HG03520 (cell line): ENCODE results near the gene PRR15.

Source experiments
- ATAC-seq: cut with Tn5 transposase; IDR thresholded peaks from one replicate; pipeline ENCODE4 v1.9.1; 2021; ENCODE audit warnings: mild to moderate bottlenecking, moderate library complexity; ENCODE audit not compliant: unreplicated experiment

The PRR15 gene

DNA sequence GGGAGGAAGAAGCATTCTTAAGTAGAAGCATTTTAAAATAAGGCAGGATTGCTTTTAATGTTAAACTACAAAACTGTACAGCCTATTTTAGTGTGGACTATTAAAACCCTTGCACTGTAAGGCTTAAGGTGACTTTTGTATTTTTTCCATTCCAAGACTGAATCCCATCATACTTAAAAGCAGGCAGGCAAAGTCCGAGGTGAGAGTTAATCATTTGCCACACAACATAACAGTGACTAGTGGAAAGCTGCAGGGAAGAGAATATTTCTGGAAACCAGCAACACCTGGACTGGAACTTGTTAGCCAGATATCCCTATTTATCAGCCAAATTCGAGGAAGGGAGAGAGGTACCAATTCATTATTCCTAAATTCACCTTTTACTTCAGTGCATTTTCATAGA, 3.5 kb downstream of the PRR15 start:
- no peak for ATAC-seq

GRCh38 chr7:29569648-29570047, 6.0 kb downstream of the PRR15 start:
- ATAC-seq, result no peak

DNA sequence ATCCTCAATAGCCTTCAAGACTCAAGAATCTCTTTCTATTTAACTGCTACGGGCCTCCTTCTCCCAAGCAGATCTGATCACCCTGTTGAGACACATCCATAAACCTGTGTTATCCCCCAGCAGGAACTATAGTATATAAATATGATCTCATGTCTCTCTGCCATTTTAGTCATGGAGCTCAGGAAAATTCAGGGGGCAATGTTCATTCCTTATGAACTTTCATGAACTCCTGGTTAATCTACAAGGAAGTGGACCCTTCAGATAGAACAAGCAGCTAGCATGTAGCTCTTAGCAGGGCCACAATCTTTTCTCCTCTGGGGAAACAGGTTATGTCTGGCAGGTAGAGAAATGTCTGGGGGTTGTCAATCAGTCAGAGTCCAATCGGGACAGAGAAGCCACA, 8.9 kb downstream of the PRR15 start:
- no peak for ATAC-seq

- ATAC-seq, result no peak
These were observed 9.9 kb downstream of the PRR15 start for GRCh38 chr7:29573567-29573966.

DNA sequence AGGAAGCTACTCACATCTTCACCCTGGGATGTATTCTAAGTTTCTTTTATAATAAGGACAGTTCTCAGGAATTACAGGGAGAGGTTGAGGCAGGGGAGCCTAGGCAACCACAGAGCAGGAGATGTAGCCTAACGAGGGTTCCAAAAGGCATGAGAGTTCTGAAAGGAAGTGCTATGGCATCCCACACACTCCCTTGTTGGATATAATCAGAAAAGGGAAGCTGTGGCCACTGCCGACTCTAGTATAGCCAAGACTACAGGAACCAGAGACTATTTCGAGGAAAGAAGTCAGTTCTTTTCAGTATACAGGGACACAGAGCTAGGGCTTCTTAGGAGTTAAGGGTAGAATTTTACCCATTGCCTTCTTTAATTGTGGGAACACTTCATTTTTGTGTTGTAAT, 11.0 kb downstream of the PRR15 start:
- no peak for ATAC-seq

DNA sequence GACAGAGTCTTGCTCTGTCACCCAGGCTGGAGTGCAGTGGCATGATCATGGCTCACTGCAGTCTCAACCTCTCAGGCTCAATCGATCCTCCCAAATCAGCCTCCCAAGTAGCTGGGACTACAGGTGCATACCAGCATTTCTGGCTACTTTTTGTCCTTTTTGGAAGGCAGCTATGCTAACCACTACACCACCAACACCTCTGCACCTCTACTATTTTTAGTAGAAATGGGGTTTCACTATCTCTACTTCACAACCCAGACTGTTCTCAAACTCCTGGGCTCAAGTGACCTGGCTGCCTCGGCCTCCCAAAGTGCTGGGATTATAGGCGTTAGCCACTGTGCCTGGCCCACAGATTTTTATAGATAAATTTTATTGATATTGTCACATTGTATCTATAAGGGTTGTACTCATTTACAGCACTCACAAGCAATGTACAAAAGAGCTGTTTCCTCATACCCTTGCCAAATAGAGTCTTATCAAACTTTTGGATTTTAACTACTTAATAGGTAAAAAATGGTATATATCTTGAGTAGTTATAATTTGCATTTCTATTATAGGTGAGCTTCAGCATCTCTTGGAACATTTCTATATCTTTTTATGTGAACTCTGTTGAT, 23.7 kb downstream of the PRR15 start:
- no peak for ATAC-seq

- ATAC-seq, result no peak
These were observed 24.6 kb downstream of the PRR15 start for GRCh38 chr7:29588212-29588611.

- peak; percentile 84 for ATAC-seq
These were observed 25.5 kb downstream of the PRR15 start for GRCh38 chr7:29588900-29589696.

DNA sequence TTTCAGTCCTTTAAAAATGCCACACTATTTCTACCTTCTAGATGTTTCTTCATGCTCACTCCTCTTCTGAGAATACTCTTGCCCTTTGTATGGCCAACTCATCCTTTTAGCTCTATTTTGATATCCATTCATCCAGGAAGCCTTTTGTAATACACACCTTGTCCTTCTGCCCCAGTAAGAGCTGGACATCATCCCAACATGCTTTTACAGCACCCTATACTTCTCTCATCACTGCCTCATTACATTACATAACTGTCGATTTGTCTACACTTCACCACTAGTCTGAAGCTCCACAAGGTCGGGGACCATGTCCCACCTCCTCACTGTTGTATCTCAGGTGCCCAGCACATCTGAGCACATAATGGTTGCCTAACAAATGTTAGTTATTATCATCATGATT, 29.2 kb downstream of the PRR15 start:
- no peak for ATAC-seq

DNA sequence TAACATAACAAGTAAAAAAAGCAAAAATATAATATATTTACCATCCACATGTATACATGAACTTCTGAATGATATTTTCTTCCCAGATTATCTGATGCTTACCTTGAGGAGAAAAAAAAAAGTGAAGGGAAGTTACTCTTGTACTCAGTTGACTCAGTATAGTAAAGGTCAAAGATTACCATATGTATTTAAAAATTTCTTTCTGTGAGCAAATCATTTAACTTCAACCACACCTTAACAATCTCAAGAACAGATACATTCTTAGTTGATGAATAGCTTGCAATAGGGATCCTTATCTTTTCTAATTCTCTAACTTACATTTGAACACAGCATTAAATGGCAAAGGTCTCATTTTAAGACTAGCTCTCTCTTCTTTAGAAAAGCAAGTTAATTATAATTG, 29.8 kb downstream of the PRR15 start:
- ATAC-seq, result no peak

DNA sequence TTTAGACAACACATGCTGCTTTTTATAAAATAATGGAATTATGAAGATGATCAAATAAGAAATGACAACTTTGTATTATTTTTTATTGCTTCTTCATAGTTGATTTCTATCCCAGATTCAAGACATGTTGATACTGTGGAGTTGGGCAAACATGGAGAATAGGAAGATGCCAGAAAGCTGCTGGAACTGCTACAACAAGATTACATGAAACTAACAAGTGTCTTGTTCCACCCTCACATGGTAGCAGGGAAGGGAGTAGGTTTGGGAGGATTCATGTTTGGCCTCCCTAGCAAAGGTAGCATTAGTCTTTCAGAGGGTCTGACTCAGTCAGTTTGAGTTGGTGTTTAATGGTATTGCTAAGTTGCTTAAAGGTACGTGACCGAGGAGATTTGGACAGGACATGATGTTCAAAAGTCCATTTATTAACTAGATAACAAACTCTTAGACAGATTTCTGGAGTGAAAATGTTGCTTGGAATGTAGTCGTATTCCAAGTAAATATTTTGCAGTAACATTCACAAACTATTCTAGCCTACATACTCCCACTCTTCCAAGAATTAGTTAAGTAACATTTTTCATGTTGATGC, 33.1 kb downstream of the PRR15 start:
- no peak for ATAC-seq

GRCh38 chr7:29597266-29597665, 33.6 kb downstream of the PRR15 start:
- ATAC-seq, result no peak

DNA sequence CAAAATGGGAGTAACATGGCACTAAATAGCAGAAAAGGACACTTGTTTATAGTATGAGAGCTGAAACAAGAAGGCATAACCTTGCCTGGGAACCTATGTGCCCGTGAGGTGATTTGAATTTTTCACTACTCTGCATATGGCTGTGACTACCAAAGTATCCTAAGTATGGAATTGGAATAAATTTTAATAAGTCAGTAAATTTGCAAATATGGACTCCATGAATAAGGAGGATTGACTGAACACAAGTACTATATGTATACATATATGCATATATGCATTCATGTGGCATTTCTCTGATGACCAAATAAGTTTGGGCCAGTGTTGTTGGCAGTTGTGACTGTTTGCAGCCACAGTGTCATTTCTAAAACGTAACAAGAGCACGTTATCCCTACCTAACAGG, 34.5 kb downstream of the PRR15 start:
- ATAC-seq, result no peak

DNA sequence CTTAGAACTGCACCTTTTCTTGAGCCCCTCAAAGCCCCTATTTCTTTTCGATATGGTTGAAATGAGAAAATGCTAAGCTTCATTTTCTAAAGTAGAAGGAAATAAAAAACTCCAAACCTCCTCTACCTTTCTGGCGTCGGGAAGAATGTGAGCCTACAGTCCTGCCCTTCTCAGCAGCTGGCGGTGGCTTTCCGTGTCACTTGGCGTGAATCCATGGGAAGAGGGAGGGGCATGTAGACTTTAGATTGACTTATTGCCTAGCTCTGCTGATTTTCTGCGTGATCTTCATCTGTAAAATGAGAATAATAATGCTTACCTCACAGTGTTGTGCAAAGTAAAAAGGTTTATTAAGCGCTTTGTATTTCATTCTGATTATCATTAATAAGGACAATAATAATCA, 35.0 kb downstream of the PRR15 start:
- no peak for ATAC-seq

DNA sequence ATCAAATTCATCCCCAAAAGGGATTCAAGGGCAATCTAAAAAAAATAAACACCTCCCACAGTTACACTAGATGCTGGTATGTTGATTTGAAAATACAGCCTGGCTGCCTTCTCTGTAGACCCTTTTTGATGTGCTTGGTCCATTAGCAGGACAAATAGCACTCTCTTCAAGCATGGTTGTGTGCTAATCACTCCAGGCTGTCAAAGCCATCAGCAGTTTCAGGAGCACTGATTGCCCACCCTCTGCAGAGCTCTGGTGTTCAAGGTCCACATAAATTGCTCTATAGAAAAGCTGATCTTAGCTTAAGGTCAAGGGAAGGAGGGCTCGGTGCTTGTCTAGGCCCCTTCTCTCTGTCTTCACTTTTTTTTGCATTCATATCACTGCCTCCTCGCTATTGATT, 35.4 kb downstream of the PRR15 start:
- no peak for ATAC-seq

- ATAC-seq, result no peak
These were observed 37.0 kb downstream of the PRR15 start for GRCh38 chr7:29600661-29601060.

- no peak for ATAC-seq
These were observed 40.4 kb downstream of the PRR15 start for GRCh38 chr7:29604052-29604451.

DNA sequence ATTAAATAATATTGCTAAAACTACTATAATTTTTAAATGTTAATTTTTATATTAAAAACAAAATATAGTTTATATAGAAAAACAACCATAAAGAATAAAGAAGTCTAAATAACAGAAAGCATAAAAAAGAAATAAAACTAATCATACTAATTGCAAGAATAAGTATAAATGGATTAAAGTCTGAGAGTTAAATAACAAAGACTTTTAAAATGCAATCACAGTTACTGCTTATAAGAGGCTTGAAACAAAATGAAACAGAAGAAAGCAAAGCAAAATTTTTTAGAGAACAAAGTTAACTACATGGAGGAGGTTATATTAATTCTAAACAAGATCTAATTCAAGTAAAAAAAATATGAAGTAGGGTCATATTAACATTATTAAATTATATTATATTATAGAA, 41.1 kb downstream of the PRR15 start:
- no peak for ATAC-seq

- no peak for ATAC-seq
These were observed 42.0 kb downstream of the PRR15 start for GRCh38 chr7:29605671-29606070.

- ATAC-seq, result no peak
These were observed 42.7 kb downstream of the PRR15 start for GRCh38 chr7:29606287-29606721.

DNA sequence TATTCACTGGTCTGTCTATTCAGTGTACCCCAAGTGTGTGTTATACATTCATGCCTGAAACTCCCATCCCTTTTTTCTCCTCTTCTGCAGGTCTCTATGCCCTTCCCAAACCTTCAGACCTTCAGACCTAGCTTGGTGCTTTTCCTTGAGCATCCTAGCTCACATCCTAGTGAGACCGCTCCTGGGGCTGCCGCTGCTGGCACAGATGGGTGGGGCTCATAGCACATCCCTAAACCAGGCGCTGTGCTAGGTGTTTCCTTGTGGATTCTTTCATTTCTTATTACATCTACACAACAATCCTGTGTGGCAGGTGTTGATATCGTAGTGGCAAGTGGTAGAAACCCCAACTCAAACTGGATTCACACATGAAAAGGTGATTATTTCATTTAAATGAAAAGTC, 43.2 kb downstream of the PRR15 start:
- no peak for ATAC-seq

DNA sequence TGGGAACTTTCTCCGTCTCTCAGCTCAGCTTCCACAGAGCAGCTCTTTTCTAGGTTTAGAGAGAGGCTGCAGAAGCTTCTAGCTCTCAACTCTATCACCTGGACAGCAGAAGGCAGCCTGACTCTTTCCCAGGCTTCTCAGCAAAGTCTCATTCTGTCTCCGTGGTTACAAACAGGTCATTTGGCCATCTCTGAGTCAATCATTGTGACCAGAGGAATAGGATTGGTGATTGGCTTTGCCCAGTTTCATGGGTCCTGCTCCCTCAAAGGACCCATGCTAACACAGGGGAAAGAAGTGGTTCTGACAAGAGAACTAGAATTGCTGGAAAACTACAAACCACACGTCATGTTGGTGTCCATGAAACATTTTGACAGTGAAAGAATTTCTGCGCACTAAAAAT, 43.6 kb downstream of the PRR15 start:
- ATAC-seq, result no peak
